ENCODE data around the gene AK1.

DNA sequence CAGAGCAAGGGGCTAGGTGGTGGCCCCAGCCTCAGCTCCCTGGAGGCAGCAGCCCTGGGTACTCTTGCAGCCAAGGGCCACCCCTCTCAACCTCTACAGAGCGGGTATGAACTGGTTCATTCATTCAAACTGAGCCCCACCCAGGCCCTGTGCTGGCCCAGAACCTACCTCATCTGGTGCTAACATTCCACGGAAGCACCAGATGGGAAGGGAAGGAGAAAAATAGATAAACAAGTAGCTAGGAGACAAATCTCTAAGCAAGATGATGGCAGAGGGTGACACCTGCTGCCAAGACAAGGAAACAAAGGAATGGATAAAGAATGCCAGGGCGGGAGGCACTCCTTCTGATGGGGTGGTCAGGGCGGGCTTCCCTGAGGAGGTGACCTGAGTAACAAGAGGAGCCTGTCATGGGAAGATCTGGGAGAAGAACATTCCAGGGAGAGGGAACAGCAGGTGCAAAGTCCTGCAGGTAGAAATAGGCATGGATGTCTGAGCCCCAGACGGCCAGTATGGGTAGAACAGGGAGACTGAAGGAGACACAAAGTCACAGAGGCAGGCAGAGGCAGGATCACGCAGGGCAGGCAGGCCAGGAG, 33.2 kb upstream of the AK1 start:
- TF ChIP-seq POLR2AphosphoS5 (IDR thresholded peaks at IDR 0.05; ENCODE audit: low read depth, low read length) (no peak), POLR2A (IDR thresholded peaks at IDR 0.05; ENCODE audit: low read depth, low read length) (no peak)

Data from GM12892 (cell line).